Skin of body (tissue), 2 donors: ENCODE measurements around the gene PITPNC1. TPM values are rescaled to one million over a fixed set of nuclear protein-coding genes. Genes with fewer than 3 reads are reported as not detected.
"Not testable (repeated sequence)": the region's sequence is repeated elsewhere in the genome, so short reads cannot be mapped to it uniquely, and the experiment has no call there.

Experiments used
- DNase-seq: peaks from one replicate; lab custom pipeline; 2025; lab: John Stamatoyannopoulos, UW
- total RNA-seq: library from RNA; depleted of rRNA; stranded (reverse); fragments of >200 nt; gene quantifications from one replicate; pipeline ENCODE4 v1.2.3, GENCODE V29; 2014

PITPNC1 gene
- total RNA-seq: 9.3 TPM

GRCh38 chr17:67376737-67377487 is at the start of gene PITPNC1:
TSS of gene PITPNC1 (plus strand) at chr17:67377281.
- DNase-seq: peak; percentile 82

DNA sequence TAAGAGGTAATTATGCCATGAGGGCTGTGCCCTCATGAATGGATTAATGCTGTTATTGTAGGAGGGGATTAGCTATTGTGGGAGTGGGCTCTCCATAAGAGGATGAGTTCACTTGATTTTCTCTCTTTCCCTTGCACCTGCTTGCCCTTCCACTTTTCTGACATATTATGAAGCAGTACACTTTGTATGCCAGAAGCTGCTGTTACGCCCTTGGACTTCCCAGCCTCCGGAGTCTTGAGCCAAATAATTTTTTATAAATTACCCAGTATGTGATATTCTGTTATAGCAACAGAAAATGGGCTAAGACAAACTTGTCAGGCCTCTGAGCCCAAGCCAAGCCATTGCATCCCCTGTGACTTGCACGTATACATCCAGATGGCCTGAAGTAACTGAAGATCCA is 49.1 kb upstream of the PITPNC1 start:
- DNase-seq: no peak

DNA sequence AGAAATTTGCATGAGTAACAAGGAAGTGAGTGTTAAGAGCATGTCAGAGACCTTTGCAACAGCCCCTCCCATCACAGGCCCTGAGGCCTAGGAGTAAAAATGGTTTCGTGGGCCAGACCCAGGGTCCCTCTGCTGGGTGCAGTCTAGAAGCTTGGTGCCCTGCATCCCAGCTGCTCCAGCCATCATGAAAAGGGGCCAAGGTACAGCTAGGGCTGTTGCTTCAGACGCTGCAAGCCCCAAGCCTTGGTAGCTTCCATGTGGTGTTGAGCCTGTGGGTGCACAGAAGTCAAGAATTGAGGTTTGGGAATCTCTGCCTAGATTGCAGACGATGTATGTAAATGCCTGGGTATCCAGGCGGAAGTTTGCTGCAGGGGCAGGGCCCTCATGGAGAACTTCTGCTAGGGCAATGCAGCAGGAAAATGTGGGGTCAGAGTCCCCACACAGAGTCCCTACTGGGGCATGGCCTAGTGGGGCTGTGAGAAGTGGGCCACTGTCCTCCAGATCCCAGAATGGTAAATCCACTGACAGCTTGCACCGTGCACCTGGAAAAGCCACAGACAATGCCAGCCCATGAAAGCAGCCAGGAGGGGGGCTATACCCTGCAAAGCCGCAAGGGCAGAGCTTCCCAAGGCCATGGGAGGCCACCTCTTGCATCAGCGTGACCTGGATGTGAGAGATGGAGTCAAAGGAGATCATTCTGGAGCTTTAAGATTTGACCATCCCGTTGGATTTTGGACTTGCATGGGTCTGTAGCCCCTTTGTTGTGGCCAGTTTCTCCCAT is 45.5 kb upstream of the PITPNC1 start:
- DNase-seq: not testable (repeated sequence)

DNA sequence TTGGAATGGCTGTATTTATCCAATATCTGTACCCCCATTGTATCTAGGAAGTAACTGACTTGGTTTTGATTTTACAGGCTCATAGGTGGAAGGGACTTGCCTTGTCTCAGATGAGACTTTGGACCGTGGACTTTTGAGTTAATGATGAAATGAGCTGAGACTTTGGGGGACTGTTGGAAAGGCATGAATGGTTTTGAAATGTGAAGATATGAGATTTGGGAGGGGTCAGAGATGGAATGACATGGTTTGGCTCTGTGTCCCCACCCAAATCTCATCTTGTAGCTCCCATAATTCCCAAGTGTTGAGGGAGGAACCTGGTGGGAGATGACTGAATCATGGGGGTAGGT is 44.9 kb upstream of the PITPNC1 start:
- not testable (repeated sequence) for DNase-seq

- DNase-seq: no peak
Measured at GRCh38 chr17:67335245-67335835, 41.7 kb upstream of the PITPNC1 start.

- DNase-seq: no peak
Measured at GRCh38 chr17:67336859-67337258, 40.2 kb upstream of the PITPNC1 start.

- not testable (repeated sequence) for DNase-seq
Measured at GRCh38 chr17:67338353-67338752, 38.7 kb upstream of the PITPNC1 start.

GRCh38 chr17:67343237-67343636 is 33.8 kb upstream of the PITPNC1 start:
- DNase-seq: no peak

DNA sequence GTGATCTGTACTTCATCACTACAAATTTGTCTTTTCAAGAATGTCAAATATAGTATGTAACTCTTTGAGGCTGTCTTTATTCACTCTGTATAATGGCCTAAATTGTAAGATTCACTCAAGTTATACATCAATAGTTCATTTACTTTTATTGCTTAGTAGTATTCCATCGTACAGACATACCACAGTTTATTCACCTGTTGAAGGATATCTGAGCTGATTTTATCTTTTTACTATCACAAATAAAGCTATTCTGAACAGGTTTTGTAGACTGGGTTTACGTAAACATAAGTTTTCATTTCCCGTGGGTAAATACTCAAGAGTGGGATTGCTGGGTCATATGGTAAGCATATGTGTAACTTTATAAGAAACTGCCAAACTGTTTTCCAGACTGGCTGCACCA is 29.3 kb upstream of the PITPNC1 start:
- DNase-seq: no peak

GRCh38 chr17:67349420-67349819 is 27.7 kb upstream of the PITPNC1 start:
- no peak for DNase-seq

GRCh38 chr17:67353161-67353560 is 23.9 kb upstream of the PITPNC1 start:
- no peak for DNase-seq

DNA sequence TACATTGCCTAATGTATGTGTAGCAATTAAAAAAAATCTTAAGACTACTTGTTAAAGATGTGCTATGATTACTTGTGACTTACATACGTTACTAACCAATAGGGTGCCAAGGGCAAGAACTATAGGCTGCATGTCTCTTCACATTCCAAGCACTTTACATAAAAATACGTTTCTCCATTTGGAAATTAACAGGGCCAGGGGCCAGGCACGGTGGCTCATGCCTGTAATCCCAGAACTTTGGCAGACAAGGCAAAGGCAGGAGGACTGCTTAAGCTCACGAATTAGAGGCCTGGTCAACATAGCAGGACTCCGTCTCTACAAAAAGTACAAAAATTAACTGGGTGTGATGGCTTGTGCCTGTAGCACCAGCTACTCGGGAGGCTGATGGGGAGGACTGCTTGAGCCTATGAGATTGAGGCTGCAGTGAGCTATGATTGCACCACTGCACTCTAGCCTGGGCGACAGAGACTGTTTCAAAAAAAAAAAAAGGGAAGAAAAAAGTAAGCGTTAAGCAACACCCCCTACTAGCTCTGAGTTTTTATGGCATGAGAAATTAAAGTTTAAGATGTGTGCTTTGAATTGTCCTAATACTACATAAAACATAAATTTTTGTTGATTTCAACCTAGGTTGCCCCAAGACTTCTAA is 23.0 kb upstream of the PITPNC1 start:
- DNase-seq: no peak

DNA sequence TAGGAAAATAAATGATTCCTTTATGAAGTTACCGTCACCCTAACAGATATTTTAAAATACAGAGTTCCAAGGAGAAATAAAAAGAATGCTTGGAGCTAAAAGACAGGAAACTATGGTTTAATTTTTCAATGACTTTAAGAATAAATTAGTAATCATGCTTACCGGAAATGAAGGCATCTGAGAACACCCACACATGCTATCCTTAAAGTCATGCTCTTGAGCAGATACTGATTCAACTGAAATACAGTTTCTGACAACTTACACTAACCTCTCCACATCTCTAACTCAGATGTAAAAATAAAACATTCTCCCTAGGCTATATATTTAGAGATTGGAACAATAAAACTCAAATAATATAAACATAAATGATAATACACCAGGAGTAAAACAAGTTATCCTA is 18.5 kb upstream of the PITPNC1 start:
- no peak for DNase-seq

GRCh38 chr17:67359960-67360791 is 16.9 kb upstream of the PITPNC1 start:
- DNase-seq: no peak

DNA sequence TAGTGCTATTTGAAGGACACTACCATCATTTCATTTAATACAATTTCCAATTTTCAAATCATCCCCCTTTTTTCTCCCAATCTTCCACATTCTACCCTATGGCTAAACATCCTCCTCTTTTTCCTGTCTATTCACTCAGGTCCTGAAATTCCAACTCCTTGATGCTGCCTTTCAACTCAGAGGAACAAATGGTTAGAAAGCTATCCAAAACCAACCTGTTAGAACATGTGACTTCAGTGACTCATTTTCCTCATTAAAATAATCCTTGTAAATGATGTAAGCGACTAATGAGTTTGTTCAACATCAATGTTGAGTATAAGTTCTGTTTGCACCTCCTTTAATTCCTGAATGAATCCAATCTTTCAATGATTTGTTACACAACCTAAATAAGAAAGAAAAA is 16.2 kb upstream of the PITPNC1 start:
- DNase-seq: no peak

- DNase-seq: no peak
Measured at GRCh38 chr17:67362173-67362572, 14.9 kb upstream of the PITPNC1 start.

GRCh38 chr17:67364847-67365737 is 12.0 kb upstream of the PITPNC1 start:
- DNase-seq: no peak

DNA sequence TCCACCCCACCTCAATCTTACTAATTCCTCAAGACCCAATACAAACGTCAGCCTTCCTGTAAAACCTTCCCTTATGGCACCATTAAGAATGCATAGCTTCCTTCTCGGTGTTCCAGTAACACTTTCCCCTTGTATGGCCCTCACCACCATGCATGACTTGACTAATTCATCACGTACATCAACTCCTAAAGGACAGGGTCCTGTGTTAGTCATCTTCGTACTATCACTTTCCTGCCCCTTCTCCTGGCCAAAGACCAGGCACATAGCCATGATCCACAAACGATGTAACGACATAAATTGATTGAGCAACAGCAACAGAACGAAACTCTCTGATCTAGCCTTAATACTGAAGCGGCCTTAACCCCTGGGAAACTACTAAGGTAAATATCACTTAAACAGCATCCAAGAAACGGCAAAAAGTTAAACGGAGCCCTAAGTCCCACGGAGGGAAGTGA is 11.3 kb upstream of the PITPNC1 start:
- peak; percentile 50 for DNase-seq

DNA sequence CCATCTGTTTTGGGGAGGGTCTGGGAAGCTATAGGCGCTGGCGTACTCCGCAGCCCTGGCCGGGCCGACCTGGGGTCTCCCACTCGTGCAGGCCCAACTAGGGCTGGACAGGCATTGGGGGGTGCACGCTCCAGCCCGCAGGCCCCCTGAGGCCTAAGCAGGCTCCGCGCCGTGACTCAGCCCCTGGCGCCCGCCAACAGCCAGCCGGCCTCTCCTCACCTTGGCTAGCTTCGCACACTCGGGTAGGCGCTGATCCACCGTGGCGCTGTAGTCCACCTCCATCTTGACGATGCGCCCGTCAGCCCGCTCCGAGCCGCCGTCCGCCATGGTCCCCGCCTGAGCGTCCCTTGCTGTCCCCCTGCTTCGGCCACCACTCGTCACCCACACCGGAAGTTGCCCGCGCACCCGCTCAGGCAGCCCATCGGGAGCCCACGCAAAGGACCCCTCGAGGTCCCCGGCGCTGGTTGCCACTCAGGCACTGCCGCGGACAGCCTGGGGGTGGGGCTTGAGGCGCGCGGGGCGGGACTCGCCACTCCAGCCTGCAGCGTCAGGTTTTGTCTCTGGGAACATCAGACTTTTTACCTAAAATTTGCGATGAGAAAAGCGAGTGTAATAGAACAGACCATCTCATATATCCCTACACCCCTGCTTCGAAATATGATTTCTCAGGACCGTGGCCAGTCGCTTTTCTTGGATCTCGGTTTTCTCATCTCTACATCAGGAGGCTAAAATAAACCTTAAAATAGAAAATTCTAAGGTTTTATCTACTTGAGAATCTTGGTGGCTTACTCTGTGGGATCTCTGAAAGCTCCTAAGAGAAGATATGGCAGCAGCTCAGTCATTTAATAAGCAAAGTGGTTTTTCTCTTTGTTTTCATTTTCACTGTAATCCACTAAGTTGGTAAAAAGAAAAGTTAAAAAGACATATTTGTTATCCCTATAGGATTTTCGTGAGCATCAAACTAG is 10.6 kb upstream of the PITPNC1 start, which contains the start of gene PSMD12:
TSS of gene PSMD12 (minus strand) at position 385 of the 965 bp plus-strand sequence. CDS start at position 327, 58 bp downstream.
- peak; percentile 87 for DNase-seq
